ENCODE measurements around the gene MAGEB17.
"Not testable (repeated sequence)": the region's sequence is repeated elsewhere in the genome, so short reads cannot be mapped to it uniquely, and the experiment has no call there.

Gene MAGEB17

DNA sequence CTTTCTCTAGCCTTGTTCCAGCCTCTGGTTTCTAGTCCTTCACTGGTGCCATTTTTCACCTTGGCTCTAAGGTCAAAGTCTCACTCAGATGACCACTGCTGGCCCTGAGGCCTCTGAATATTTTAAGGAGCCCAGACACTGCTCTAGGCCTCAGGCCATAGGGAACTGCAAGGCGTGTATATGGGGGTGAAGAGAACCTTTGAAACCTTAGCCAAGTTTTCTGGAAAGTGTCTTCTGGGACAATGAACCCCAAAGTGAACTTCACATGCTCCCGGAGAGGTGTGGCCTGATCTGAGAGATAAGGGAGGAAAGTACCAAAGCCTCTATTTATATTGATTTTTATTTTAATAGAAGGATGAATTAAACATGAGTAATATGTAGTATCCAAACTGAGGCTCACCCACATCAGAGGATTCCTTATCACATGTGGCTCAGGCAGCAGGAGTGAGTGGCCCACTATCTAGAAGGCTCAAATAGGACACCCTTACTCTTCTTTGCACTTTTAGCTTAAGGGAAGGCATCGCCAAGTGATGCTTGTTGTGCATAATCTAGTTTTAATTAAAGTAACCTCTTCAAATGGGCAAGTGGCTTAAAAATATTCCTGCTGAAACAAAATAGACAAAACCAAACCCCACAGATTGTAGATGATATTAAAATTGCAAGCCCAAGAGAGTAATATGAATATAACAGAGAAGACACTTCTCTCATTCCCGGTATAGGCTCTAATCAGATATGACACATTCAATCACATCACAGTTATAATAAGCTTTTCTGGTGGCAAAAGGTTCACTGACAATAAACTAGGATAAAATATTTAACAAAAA, 25.6 kb upstream of the MAGEB17 start:
- Mint-ChIP-seq H3K9me3 (no peaks in the 10 kb centered on the region), H3K27me3 (peaks cover 24% of the 10 kb centered on the region), H3K4me1 (ENCODE audit: low read depth) (peaks cover 19% of the 10 kb centered on the region), H3K4me3 (no peak overlapping the region), H3K27ac (no peak overlapping the region), H3K36me3 (ENCODE audit: low read depth) (no peaks in the 10 kb centered on the region)

DNA sequence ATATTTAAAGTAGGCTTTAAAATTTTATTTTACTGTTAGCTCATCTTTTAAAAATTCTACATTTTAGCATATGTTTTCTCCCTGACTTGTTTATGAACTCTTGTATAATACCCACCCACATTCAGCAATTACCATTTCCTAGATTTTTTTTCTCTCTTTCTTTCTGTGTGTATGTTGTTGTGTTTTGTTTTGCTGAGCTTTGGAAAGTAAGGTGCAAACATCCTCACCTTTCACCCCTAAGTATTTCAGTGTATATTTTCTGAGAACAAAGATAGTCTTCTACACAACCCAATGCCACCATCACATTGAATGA, 25.1 kb upstream of the MAGEB17 start:
- H3K4me1 Mint-ChIP-seq (ENCODE audit: low read depth) = peaks cover 19% of the 10 kb centered on the region
- no peaks in the 10 kb centered on the region for H3K36me3 Mint-ChIP-seq (ENCODE audit: low read depth)
- peaks cover 24% of the 10 kb centered on the region for H3K27me3 Mint-ChIP-seq
- H3K4me3 Mint-ChIP-seq = no peak overlapping the region
- no peak overlapping the region for H3K27ac Mint-ChIP-seq
- no peaks in the 10 kb centered on the region for H3K9me3 Mint-ChIP-seq

DNA sequence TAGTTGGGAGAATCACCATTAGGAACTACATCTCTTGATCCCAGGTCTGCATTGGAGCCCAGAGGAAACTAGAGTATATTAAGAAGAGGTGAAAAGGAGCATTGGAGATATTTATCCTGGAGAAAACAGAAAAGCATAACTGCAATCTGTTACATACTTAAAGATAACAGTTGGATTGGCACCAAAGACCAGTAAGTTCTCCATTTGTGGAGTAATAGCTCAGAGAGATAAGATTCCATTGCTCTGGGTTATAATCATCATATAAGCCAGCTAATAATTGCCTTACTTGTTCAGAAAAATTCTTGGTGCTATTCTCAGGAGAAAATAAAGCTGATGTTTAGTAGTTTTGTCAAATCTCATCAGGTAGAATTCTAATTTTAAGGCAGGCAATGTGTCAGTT, 23.3 kb upstream of the MAGEB17 start:
- Mint-ChIP-seq H3K27me3 (peaks cover 17% of the 10 kb centered on the region), H3K4me1 (ENCODE audit: low read depth) (peaks cover 15% of the 10 kb centered on the region), H3K9me3 (no peaks in the 10 kb centered on the region), H3K4me3 (no peak overlapping the region), H3K27ac (no peak overlapping the region), H3K36me3 (ENCODE audit: low read depth) (no peaks in the 10 kb centered on the region)

DNA sequence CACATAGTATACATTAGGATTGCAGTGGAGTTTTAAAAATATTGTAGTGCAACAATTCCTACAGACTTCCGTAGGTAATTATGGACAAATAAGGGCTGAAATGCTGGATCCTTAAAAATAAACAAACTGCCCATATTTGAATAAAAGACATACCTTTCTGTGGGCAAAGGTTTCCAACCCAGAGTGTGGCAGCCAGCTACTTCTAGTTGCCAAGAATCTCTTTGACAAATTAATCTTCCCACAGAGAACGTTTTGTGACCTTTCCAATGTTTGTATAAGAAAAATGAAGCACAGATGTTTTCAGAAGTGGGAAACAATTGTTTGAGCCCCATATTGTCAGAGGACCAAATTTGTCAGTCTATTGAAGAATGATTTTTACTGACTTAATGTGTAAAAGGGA, 22.9 kb upstream of the MAGEB17 start:
- peaks cover 15% of the 10 kb centered on the region for H3K4me1 Mint-ChIP-seq (ENCODE audit: low read depth)
- H3K4me3 Mint-ChIP-seq = no peak overlapping the region
- peaks cover 17% of the 10 kb centered on the region for H3K27me3 Mint-ChIP-seq
- no peaks in the 10 kb centered on the region for H3K9me3 Mint-ChIP-seq
- no peaks in the 10 kb centered on the region for H3K36me3 Mint-ChIP-seq (ENCODE audit: low read depth)
- no peak overlapping the region for H3K27ac Mint-ChIP-seq

DNA sequence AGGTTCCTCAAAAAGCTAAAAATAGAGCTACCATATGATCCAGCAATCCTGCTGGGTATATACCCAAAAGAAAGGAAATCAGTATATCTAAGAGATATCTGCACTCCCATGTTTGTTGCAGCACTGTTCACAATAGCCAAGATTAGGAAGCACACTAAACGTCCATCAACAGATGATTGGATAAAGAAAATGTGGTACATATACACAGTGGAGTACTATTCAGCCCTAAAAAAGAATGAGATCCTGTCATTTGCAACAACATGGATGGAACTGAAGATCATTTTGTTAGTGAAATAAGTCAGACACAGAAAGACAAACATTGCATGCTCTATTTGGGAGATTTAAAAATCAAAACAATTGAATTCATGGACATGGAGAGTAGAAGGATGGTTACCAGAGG, 22.2 kb upstream of the MAGEB17 start:
- not testable (repeated sequence) for H3K4me3 Mint-ChIP-seq; H3K27ac Mint-ChIP-seq; H3K9me3 Mint-ChIP-seq; H3K36me3 Mint-ChIP-seq (ENCODE audit: low read depth)
- peaks cover 17% of the 10 kb centered on the region for H3K27me3 Mint-ChIP-seq
- peaks cover 12% of the 10 kb centered on the region for H3K4me1 Mint-ChIP-seq (ENCODE audit: low read depth)

DNA sequence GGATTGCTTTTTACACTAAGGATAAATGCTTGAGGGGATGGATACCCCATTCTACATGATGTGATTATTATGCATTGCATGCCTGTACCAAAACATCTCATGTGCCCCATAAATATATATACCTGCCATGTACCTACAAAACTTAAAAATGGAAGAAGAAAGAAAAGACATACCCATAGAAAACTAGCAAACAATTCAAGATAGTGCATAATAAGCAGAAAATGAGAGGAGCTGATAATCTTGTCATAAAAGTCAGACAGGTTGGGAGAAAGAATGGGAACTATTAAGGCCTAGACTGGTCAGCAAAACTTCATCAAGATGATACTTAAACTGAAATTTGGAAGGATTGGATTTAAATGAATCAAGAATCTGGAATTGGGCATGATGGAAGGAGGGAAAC, 21.6 kb upstream of the MAGEB17 start:
- Mint-ChIP-seq H3K9me3 (no peaks in the 10 kb centered on the region), H3K4me1 (ENCODE audit: low read depth) (peaks cover 7% of the 10 kb centered on the region), H3K27me3 (peaks cover 17% of the 10 kb centered on the region), H3K27ac (no peak overlapping the region), H3K4me3 (no peak overlapping the region), H3K36me3 (ENCODE audit: low read depth) (no peaks in the 10 kb centered on the region)

DNA sequence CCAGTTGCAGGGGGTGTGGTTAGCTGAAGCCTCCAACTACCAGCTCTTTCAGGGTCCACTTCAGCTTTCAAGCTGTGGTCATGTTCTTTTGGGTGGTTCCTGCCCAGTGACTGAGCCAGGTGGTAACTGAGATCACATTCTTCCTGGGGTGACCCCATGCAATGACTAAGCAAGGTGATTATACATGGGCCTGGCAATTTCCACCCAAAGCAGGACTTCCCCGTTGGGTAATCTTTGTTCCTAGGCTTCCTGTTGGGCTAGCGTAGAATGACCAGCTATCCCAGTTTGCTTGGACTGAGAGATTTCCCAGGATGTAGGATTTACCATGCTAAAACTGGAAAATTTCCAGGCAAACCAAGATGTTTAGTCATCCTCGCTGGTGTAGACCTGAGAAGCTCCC, 18.4 kb upstream of the MAGEB17 start:
- H3K27me3 Mint-ChIP-seq = peaks cover 9% of the 10 kb centered on the region
- no peaks in the 10 kb centered on the region for H3K4me1 Mint-ChIP-seq (ENCODE audit: low read depth)
- H3K27ac Mint-ChIP-seq = no peak overlapping the region
- no peaks in the 10 kb centered on the region for H3K36me3 Mint-ChIP-seq (ENCODE audit: low read depth)
- H3K9me3 Mint-ChIP-seq = no peaks in the 10 kb centered on the region
- no peak overlapping the region for H3K4me3 Mint-ChIP-seq

DNA sequence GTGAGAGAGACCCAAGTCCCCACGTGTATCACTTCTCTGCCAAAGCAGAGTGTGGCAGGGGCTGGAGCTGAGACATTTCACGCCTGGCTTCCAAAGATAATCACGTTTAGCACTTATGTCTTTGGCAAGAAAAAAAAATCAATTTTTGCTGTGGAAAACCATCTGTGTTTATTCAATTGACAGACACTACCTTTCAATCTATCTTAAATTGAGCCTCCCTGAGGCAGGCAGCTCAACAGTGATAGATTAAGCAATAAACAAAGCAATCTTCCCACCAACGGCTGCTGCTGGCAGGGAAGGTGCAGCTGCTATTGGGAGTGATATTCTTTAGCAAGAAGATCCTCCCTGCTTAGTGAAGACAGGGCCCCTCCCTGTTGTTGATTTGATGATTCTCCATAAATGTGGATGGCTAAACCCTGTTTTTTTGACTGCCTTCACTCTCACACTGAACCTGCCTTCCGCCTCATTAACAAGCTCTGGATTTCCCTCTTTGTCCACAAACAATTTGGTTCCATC, 11.6 kb upstream of the MAGEB17 start:
- Mint-ChIP-seq H3K4me1 (ENCODE audit: low read depth) (no peaks in the 10 kb centered on the region), H3K36me3 (ENCODE audit: low read depth) (no peaks in the 10 kb centered on the region), H3K9me3 (no peaks in the 10 kb centered on the region), H3K4me3 (no peak overlapping the region), H3K27ac (no peak overlapping the region), H3K27me3 (peaks cover 3% of the 10 kb centered on the region)

DNA sequence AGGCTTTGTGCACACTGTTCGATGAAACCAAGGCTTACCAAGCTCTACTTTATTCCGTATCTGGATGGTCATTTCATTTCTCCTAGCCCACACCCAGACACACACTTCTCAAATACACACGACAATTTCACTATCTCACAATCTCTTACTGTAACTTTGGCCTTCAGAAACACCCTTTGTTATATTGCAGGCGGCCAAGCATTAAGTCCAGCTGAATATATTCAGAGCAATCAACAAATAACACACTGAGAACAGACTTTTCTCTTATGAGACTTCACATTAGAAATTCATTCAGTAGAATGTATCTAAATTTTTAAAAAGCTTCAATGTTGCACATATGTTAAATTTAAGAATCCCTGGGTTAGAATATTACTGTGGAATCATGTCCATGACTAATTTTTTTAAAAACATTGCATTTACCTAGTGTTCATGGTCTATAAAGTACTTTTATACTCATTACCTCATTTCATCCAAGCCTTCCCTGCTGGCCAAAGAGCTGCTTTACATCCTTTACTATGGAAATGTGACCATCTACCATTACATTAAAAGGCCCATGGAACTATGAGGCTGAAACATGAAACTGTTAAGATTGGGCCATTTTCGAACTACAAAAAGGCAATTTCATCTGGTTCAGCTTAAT, 10.5 kb upstream of the MAGEB17 start:
- H3K4me3 Mint-ChIP-seq = no peak overlapping the region
- H3K4me1 Mint-ChIP-seq (ENCODE audit: low read depth) = no peaks in the 10 kb centered on the region
- no peak overlapping the region for H3K27ac Mint-ChIP-seq
- peaks cover 2% of the 10 kb centered on the region for H3K27me3 Mint-ChIP-seq
- H3K36me3 Mint-ChIP-seq (ENCODE audit: low read depth) = no peaks in the 10 kb centered on the region
- H3K9me3 Mint-ChIP-seq = no peaks in the 10 kb centered on the region

DNA sequence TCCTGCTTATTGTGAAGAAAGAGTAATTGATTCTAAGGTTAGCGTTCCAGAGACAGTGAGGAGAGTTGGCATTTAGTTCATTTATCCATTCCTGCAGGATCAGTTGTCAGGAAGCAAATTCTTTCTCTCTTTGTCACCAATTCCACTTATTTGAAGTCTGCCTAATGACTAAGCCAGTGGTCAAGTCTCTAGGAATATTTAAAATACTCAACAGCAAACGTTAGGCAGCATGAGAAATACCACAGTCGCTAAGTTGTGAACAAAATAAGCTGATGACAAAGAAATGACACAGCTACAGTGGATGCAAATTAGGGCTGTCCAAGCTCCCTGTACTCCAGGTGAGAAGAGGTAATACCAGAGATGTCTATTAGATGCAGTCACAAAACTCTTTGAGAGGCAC, 6.6 kb upstream of the MAGEB17 start:
- Mint-ChIP-seq H3K27ac (no peak overlapping the region), H3K27me3 (no peaks in the 10 kb centered on the region), H3K9me3 (no peaks in the 10 kb centered on the region), H3K4me1 (ENCODE audit: low read depth) (no peaks in the 10 kb centered on the region), H3K36me3 (ENCODE audit: low read depth) (no peaks in the 10 kb centered on the region), H3K4me3 (no peak overlapping the region)

DNA sequence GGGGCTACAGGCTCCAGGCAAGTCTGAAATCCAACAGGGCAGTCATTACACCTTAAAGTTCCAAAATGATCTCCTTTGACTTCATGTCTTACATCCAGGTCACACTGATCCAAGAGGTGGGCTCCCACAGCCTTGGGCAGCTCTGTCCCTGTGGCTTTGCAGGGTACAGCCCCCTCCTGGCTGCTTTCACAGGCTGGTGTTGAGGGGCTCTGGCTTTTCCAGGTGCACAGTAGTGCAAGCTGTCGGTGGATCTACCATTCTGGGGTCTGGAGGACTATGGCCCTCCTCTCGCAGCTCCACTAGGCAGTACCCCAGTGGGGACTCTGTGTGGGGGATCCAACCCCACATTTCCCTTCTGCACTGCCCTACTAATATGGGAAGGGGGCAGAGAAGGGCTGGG, 6.1 kb upstream of the MAGEB17 start:
- not testable (repeated sequence) for H3K4me1 Mint-ChIP-seq (ENCODE audit: low read depth); H3K27me3 Mint-ChIP-seq; H3K4me3 Mint-ChIP-seq; H3K9me3 Mint-ChIP-seq; H3K36me3 Mint-ChIP-seq (ENCODE audit: low read depth); H3K27ac Mint-ChIP-seq

DNA sequence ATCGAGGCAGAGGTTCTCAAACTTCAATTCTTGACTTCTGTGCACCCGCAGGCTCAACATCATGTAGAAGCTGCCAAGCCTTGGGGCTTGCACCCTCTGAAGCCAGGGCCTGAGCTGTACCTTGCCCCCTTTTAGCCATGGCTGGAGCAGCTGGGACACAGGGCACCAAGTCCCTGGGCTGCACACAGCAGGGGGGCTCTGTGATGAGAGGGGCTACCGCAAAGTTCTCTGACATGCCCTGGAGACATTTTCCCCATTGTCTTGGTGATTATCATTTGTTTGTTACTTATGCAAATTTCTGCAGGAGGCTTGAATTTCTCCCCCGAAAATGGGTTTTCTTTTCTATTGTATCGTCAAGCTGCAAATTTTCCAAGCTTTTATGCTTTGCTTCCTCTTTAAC, 4.9 kb upstream of the MAGEB17 start:
- Mint-ChIP-seq H3K27me3 (no peaks in the 10 kb centered on the region), H3K27ac (no peak overlapping the region), H3K4me3 (no peak overlapping the region), H3K36me3 (ENCODE audit: low read depth) (no peaks in the 10 kb centered on the region), H3K4me1 (ENCODE audit: low read depth) (no peaks in the 10 kb centered on the region), H3K9me3 (no peaks in the 10 kb centered on the region)

DNA sequence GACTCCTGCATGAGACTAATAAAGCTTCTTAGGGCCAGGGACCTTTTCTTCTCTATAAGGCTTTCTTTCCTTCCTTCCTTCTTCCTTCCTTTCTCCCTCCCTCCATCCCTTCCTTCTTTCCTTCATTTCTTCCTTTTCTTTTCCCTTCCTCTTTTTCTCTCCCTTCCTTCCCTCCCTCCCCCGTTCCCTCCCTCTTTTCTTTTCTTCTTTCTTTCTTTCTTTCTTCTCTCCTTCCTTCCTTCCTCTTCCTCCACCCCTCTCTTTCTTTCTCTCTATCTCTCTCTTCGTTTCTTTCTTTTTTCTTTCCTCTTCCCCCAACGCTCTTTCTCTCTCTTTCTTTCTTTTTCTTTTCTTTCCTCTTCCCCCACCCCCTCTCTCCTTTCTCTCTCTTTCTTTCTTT, 2.5 kb upstream of the MAGEB17 start:
- Mint-ChIP-seq H3K27me3 (no peaks in the 10 kb centered on the region), H3K36me3 (ENCODE audit: low read depth) (no peaks in the 10 kb centered on the region), H3K27ac (no peak overlapping the region), H3K4me3 (no peak overlapping the region), H3K9me3 (no peaks in the 10 kb centered on the region), H3K4me1 (ENCODE audit: low read depth) (no peaks in the 10 kb centered on the region)

DNA sequence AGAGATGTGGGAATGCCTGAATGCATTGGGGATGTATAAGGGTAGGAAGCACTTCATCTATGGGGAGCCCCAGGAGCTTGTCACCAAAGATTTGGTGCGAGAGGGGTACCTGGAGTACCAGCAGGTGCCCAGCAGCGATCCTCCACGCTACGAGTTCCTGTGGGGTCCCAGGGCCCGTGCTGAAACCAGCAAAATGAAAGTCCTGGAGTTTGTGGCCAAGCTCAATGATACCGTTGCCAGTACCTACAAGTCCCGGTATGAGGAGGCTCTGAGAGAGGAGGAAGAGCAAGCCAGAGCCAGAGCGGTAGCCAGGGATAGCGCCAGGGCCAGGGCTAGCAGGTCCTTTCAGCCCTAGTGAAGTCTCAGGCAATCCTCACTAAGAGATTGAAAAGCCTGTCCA, 3.8 kb downstream of the MAGEB17 start:
- Mint-ChIP-seq H3K9me3 (no peaks in the 10 kb centered on the region), H3K4me3 (no peak overlapping the region), H3K4me1 (ENCODE audit: low read depth) (no peaks in the 10 kb centered on the region), H3K27ac (no peak overlapping the region), H3K27me3 (peaks cover 4% of the 10 kb centered on the region), H3K36me3 (ENCODE audit: low read depth) (no peaks in the 10 kb centered on the region)

DNA sequence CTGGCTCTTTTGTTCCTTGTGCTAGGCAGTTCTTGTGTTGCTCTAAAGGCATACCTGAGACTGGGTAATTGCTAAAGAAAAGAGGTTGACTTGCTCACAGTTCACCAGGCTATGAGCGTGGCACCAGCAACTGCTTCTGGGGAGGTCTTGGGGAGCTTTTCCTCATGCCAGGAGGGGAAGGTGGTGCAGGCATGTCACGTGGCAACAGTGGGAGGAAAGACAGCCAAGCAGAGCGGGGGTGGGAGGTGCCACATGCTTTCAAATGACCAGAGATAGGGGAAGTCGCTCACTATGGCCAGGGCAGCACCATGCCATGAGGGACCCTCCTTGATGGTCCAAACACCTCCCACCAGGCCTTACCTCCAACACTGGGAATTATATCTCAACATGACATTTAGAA, 4.7 kb downstream of the MAGEB17 start:
- no peaks in the 10 kb centered on the region for H3K36me3 Mint-ChIP-seq (ENCODE audit: low read depth)
- no peak overlapping the region for H3K27ac Mint-ChIP-seq
- H3K9me3 Mint-ChIP-seq = no peaks in the 10 kb centered on the region
- no peak overlapping the region for H3K4me3 Mint-ChIP-seq
- no peaks in the 10 kb centered on the region for H3K4me1 Mint-ChIP-seq (ENCODE audit: low read depth)
- peaks cover 4% of the 10 kb centered on the region for H3K27me3 Mint-ChIP-seq

DNA sequence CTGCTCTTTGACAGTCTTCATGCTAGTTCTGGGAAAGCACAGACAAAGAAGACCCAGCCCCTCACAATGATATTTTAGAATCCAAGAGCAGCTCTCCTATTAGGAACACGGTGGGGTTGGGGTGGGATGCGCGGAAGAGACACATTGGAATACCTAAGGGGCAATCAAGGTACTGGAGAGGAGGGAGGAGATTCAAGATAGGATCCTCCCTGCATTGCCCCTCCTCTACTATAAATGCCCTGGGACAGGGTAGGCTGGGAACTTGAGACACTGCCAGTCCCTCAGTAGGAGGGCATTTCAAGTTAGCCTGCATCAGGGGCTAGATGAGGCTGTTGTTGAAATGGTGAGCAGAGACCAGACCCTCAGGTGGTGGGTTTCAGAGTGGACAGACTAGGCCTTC, 5.1 kb downstream of the MAGEB17 start:
- Mint-ChIP-seq H3K4me3 (no peak overlapping the region), H3K9me3 (no peaks in the 10 kb centered on the region), H3K4me1 (ENCODE audit: low read depth) (no peaks in the 10 kb centered on the region), H3K36me3 (ENCODE audit: low read depth) (no peaks in the 10 kb centered on the region), H3K27ac (no peak overlapping the region), H3K27me3 (peaks cover 4% of the 10 kb centered on the region)

Data from stimulated activated naive CD8-positive, alpha-beta T cell treated with anti-CD3 and anti-CD28 coated beads, Interleukin-15, Interleukin-2, amounts not matched to agents 100 ng/mL and 50 ng/mL, for 24 hours (primary cell).